Activated CD8-positive, alpha-beta memory T cell treated with anti-CD3 and anti-CD28 coated beads for 4 hours (primary cell): ENCODE data around the gene NCAPG2.

Experiments used
- DNase-seq, 2 donors: peaks; one replicate each; pipeline ENCODE4 v3.0.0-alpha.2; 2020; ENCODE audit warnings: low read depth in 2 of 2

The NCAPG2 gene

GRCh38 chr7:158602905-158603772 is 101.5 kb downstream of the NCAPG2 start:
- no peak for DNase-seq

- DNase-seq = no peak
Measured at GRCh38 chr7:158602041-158602440, 102.6 kb downstream of the NCAPG2 start.

- DNase-seq = no peak
Measured at GRCh38 chr7:158601090-158601489, 103.5 kb downstream of the NCAPG2 start.

GRCh38 chr7:158596745-158597144 is 107.9 kb downstream of the NCAPG2 start:
- DNase-seq = no peak

- no peak for DNase-seq
Measured at GRCh38 chr7:158596309-158596708, 108.3 kb downstream of the NCAPG2 start.

- no peak for DNase-seq
Measured at GRCh38 chr7:158595068-158595467, 109.5 kb downstream of the NCAPG2 start.

GRCh38 chr7:158592541-158592940 is 112.1 kb downstream of the NCAPG2 start:
- DNase-seq = no peak

- no peak for DNase-seq
Measured at GRCh38 chr7:158591944-158592343, 112.7 kb downstream of the NCAPG2 start.

GRCh38 chr7:158590181-158590530 is 114.4 kb downstream of the NCAPG2 start:
- DNase-seq = no peak

- DNase-seq = no peak
Measured at GRCh38 chr7:158589653-158590052, 115.0 kb downstream of the NCAPG2 start.

GRCh38 chr7:158588878-158589442 is 115.6 kb downstream of the NCAPG2 start:
- no peak for DNase-seq

- no peak for DNase-seq
Measured at GRCh38 chr7:158588085-158588877, 116.3 kb downstream of the NCAPG2 start.

- peak; percentile 4 for DNase-seq
Measured at GRCh38 chr7:158587162-158588084, 117.2 kb downstream of the NCAPG2 start, which contains the start of gene PTPRN2. Gene PTPRN2, minus strand, starts transcription at chr7:158587823.

- DNase-seq = no peak
Measured at GRCh38 chr7:158586499-158587161, 118.0 kb downstream of the NCAPG2 start.

GRCh38 chr7:158585721-158586498 is 118.7 kb downstream of the NCAPG2 start:
- no peak for DNase-seq

- DNase-seq = no peak
Measured at GRCh38 chr7:158584407-158584806, 120.2 kb downstream of the NCAPG2 start.

GRCh38 chr7:158583810-158584209 is 120.8 kb downstream of the NCAPG2 start:
- DNase-seq = no peak

GRCh38 chr7:158583143-158583542 is 121.5 kb downstream of the NCAPG2 start:
- DNase-seq = no peak

- no peak for DNase-seq
Measured at GRCh38 chr7:158582089-158582456, 122.5 kb downstream of the NCAPG2 start.

GRCh38 chr7:158581440-158582088 is 123.0 kb downstream of the NCAPG2 start:
- no peak for DNase-seq
